Measurements from ENCODE around the gene TMEM132C. TPM values are rescaled to one million over a fixed set of nuclear protein-coding genes. Genes with fewer than 3 reads are reported as not detected.

TMEM132C gene
- total and polyA plus RNA-seq, 2 of the 8 experiments (the other 6 are each of a cell fraction or from before 2014, with no cell fraction given) = 0.23 to 0.76 TPM

DNA sequence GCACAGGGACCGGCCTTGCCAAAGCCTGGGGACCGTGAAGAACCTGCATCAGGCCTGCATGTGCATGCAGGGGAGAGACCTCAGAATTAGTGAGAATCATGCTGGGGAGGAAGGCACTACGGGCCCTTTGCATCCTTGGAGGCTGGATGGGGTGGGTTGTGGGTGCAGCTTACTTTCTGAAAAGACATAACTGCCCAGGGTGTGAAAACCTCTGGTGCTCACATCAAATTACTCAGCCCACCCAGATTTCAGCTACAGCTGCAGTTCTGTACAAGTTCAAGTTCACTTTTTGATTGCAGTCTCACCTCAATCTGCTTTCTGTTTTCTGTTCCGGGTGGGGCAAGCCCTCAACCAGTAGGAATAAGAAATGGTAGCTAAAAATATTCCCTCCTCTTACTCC, 426.1 kb downstream of the TMEM132C start (continued):
- TF ChIP-seq EZH2 (IDR thresholded peaks at IDR 0.05; ENCODE audit: low read depth, low read length, severe bottlenecking) = no peak
- TF ChIP-seq SIX5 (IDR thresholded peaks at IDR 0.05; ENCODE audit: low read depth, low read length) = no peak
- TF ChIP-seq HDAC2 (IDR thresholded peaks at IDR 0.05; ENCODE audit: borderline replicate concordance in 1 of 2, low read depth in 2 of 2, low read length in 2 of 2) = no peak
- no peak for TF ChIP-seq TCF12 (IDR thresholded peaks at IDR 0.05; ENCODE audit: low read depth, low read length)
- no peak for TF ChIP-seq ATF2 (IDR thresholded peaks at IDR 0.05; ENCODE audit: low read length)
